T-helper 2 cell treated with Interferon-gamma antibody and Interleukin-4, amounts not matched to agents 5 μg/mL and 100 μg/mL, for 36 hours (primary cell): Measurements from ENCODE around the gene CBX3.
"Not testable (repeated sequence)": the region's sequence is repeated elsewhere in the genome, so short reads cannot be mapped to it uniquely, and the experiment has no call there.

Experiments used
- DNase-seq: peaks from one replicate; pipeline ENCODE4 v3.0.0; 2021; ENCODE audit warnings: low spot score
- H3K27ac Mint-ChIP-seq: one replicate; pipeline ENCODE4 v1.8.0; 2021; ENCODE audit warnings: mild to moderate bottlenecking, mixed read lengths
- H3K27me3 Mint-ChIP-seq: one replicate; pipeline ENCODE4 v1.8.0; 2021; ENCODE audit warnings: low read depth, mixed read lengths
- H3K36me3 Mint-ChIP-seq: one replicate; pipeline ENCODE4 v1.8.0; 2021; ENCODE audit warnings: low read depth, mixed read lengths
- H3K4me1 Mint-ChIP-seq: one replicate; pipeline ENCODE4 v1.8.0; 2021; ENCODE audit warnings: low read depth, mixed read lengths
- H3K4me3 Mint-ChIP-seq: one replicate; pipeline ENCODE4 v1.8.0; 2022; ENCODE audit warnings: mild to moderate bottlenecking, moderate library complexity, mixed read lengths
- H3K9me3 Mint-ChIP-seq: one replicate; pipeline ENCODE4 v1.8.0; 2021; ENCODE audit warnings: mixed read lengths

Gene CBX3

GRCh38 chr7:26227987-26228386 is 26.4 kb downstream of the CBX3 start:
- H3K27me3 Mint-ChIP-seq, result peaks cover 28% of the 10 kb centered on the region
- H3K36me3 Mint-ChIP-seq, result no peaks in the 10 kb centered on the region
- no peaks in the 10 kb centered on the region for H3K9me3 Mint-ChIP-seq
- no peak overlapping the region for H3K27ac Mint-ChIP-seq
- H3K4me3 Mint-ChIP-seq, result no peak overlapping the region
- DNase-seq, result no peak
- H3K4me1 Mint-ChIP-seq, result no peaks in the 10 kb centered on the region

- Mint-ChIP-seq H3K27ac (no peak overlapping the region), H3K4me3 (no peak overlapping the region), H3K36me3 (no peaks in the 10 kb centered on the region), H3K27me3 (peaks cover 20% of the 10 kb centered on the region), H3K9me3 (no peaks in the 10 kb centered on the region), H3K4me1 (peaks cover 3% of the 10 kb centered on the region)
- no peak for DNase-seq
Measured at GRCh38 chr7:26233902-26234511, 32.5 kb downstream of the CBX3 start.

GRCh38 chr7:26237035-26237807 is 35.7 kb downstream of the CBX3 start:
- peaks cover 3% of the 10 kb centered on the region for H3K4me1 Mint-ChIP-seq
- peaks cover 14% of the 10 kb centered on the region for H3K27me3 Mint-ChIP-seq
- H3K27ac Mint-ChIP-seq, result no peak overlapping the region
- H3K9me3 Mint-ChIP-seq, result no peaks in the 10 kb centered on the region
- no peak for DNase-seq
- no peak overlapping the region for H3K4me3 Mint-ChIP-seq
- H3K36me3 Mint-ChIP-seq, result no peaks in the 10 kb centered on the region

GRCh38 chr7:26238032-26238431 is 36.5 kb downstream of the CBX3 start:
- peaks cover 3% of the 10 kb centered on the region for H3K4me1 Mint-ChIP-seq
- peaks cover 14% of the 10 kb centered on the region for H3K27me3 Mint-ChIP-seq
- H3K36me3 Mint-ChIP-seq, result no peaks in the 10 kb centered on the region
- no peaks in the 10 kb centered on the region for H3K9me3 Mint-ChIP-seq
- no peak overlapping the region for H3K27ac Mint-ChIP-seq
- H3K4me3 Mint-ChIP-seq, result no peak overlapping the region
- no peak for DNase-seq

GRCh38 chr7:26245150-26245549 is 43.6 kb downstream of the CBX3 start:
- Mint-ChIP-seq H3K9me3 (no peaks in the 10 kb centered on the region), H3K27me3 (no peaks in the 10 kb centered on the region), H3K4me1 (no peaks in the 10 kb centered on the region), H3K4me3 (no peak overlapping the region), H3K36me3 (no peaks in the 10 kb centered on the region), H3K27ac (no peak overlapping the region)
- no peak for DNase-seq

GRCh38 chr7:26250239-26250638 is 48.7 kb downstream of the CBX3 start:
- peaks cover 2% of the 10 kb centered on the region for H3K27me3 Mint-ChIP-seq
- no peak overlapping the region for H3K4me3 Mint-ChIP-seq
- H3K36me3 Mint-ChIP-seq, result no peaks in the 10 kb centered on the region
- no peak for DNase-seq
- H3K9me3 Mint-ChIP-seq, result no peaks in the 10 kb centered on the region
- H3K27ac Mint-ChIP-seq, result no peak overlapping the region
- H3K4me1 Mint-ChIP-seq, result no peaks in the 10 kb centered on the region

GRCh38 chr7:26261866-26262265 is 60.3 kb downstream of the CBX3 start:
- not testable (repeated sequence) for H3K36me3 Mint-ChIP-seq, H3K9me3 Mint-ChIP-seq, DNase-seq, H3K4me1 Mint-ChIP-seq, H3K4me3 Mint-ChIP-seq, H3K27ac Mint-ChIP-seq
- H3K27me3 Mint-ChIP-seq, result peaks cover 11% of the 10 kb centered on the region
